CD8-positive, alpha-beta memory T cell (primary cell): ENCODE measurements around the gene ANKRD27. TPM values are rescaled to one million over a fixed set of nuclear protein-coding genes. Genes with fewer than 3 reads are reported as not detected.
"Not testable (repeated sequence)": the region's sequence is repeated elsewhere in the genome, so short reads cannot be mapped to it uniquely, and the experiment has no call there.

Experiments
- CTCF ChIA-PET: fragments of 350-600 bp; sonication (Branson Sonifier 250); formaldehyde crosslinking; loops from one replicate; lab custom pipeline; 2021; ENCODE audit warnings: antibody characterized with exemption; lab: Charles Lee
- POLR2A ChIA-PET: fragments of 350-600 bp; sonication (Branson Sonifier 250); formaldehyde crosslinking; loops from one replicate; lab custom pipeline; 2021; ENCODE audit warnings: antibody characterized with exemption; lab: Charles Lee
- DNase-seq, 5 donors: peaks; one replicate each; pipeline versions ENCODE4 v3.0.0 to v3.0.0-alpha.2; 2020 to 2022; ENCODE audit warnings: mixed read lengths in 1 of 5
- H3K27ac ChIP-seq: one replicate; pipeline ENCODE4 v1.7.0; 2013; ENCODE audit warnings: low read depth, mild to moderate bottlenecking, low read length, moderate library complexity
- H3K27me3 ChIP-seq: 2 replicates; pipeline ENCODE4 v1.7.0; 2013; ENCODE audit warnings: low read length, mild to moderate bottlenecking; ENCODE audit not compliant: insufficient read depth, poor library complexity, severe bottlenecking
- H3K36me3 ChIP-seq: 2 replicates; pipeline ENCODE4 v1.7.0; 2013; ENCODE audit warnings: mild to moderate bottlenecking, low read length, moderate library complexity; ENCODE audit not compliant: insufficient read depth
- H3K4me1 ChIP-seq: 2 replicates; pipeline ENCODE4 v1.7.0; 2013; ENCODE audit warnings: mild to moderate bottlenecking, low read length, moderate library complexity; ENCODE audit not compliant: insufficient read depth
- H3K4me3 ChIP-seq: 2 replicates; pipeline ENCODE4 v1.7.0; 2013; ENCODE audit warnings: mild to moderate bottlenecking, low read length
- H3K9me3 ChIP-seq: 2 replicates; pipeline ENCODE4 v1.7.0; 2013; ENCODE audit warnings: mild to moderate bottlenecking, low read length
- H3K27ac Mint-ChIP-seq, 8 donors: one replicate each; pipeline ENCODE4 v1.8.0; 2020 to 2021; ENCODE audit warnings: mixed read lengths in 8 of 8, mild to moderate bottlenecking in 6 of 8, inconsistent platforms in 3 of 8, moderate library complexity in 3 of 8
- H3K27me3 Mint-ChIP-seq, 2 donors: one replicate each; pipeline ENCODE4 v1.8.0; 2020 to 2021; ENCODE audit warnings: mixed read lengths in 2 of 2, mild to moderate bottlenecking in 1 of 2, moderate library complexity in 1 of 2
- H3K36me3 Mint-ChIP-seq, 3 donors: one replicate each; pipeline ENCODE4 v1.8.0; 2020 to 2021; ENCODE audit warnings: mixed read lengths in 3 of 3, inconsistent platforms in 1 of 3, mild to moderate bottlenecking in 1 of 3
- H3K4me1 Mint-ChIP-seq, 3 donors: one replicate each; pipeline ENCODE4 v1.8.0; 2020 to 2021; ENCODE audit warnings: mixed read lengths in 3 of 3, inconsistent platforms in 1 of 3, mild to moderate bottlenecking in 1 of 3
- H3K4me3 Mint-ChIP-seq, 7 donors: one replicate each; pipeline ENCODE4 v1.8.0; 2020 to 2021; ENCODE audit warnings: mixed read lengths in 7 of 7, mild to moderate bottlenecking in 6 of 7, moderate library complexity in 4 of 7, inconsistent platforms in 2 of 7
- H3K9me3 Mint-ChIP-seq, 5 donors: one replicate each; pipeline ENCODE4 v1.8.0; 2020 to 2022; ENCODE audit warnings: mixed read lengths in 5 of 5, mild to moderate bottlenecking in 3 of 5, moderate library complexity in 2 of 5, inconsistent platforms in 1 of 5
- polyA plus RNA-seq: library from polyadenylated mRNA; unstranded; fragments of 300-500 nt; fragmentation: Illumina TruSeq; gene quantifications from one replicate; pipeline ENCODE4 v1.2.3, GENCODE V29; 2021
- total RNA-seq, 2 experiments: library from RNA; stranded (reverse); gene quantifications; one replicate each; pipeline ENCODE4 v1.2.3, GENCODE V29; 2021

The ANKRD27 gene
- total and polyA plus RNA-seq, 3 experiments from 2014 or later: 31.1 to 42.4 (median 38.0) TPM

- peaks cover 6 to 19% (median 7%) of the 10 kb centered on the region in 3 donors for H3K4me1 Mint-ChIP-seq
- CTCF ChIA-PET: interaction anchor here (0.7 to 1.6 kb wide), 8 partner anchors 12 to 266 kb away, joined by 3 to 5 read pairs (median 4); partner anchors contain the start of genes NUDT19 and PDCD5
- peaks cover 0 to 1% of the 10 kb centered on the region in 2 donors for H3K27me3 Mint-ChIP-seq
Observed at GRCh38 chr19:32599736-32600157, 75.2 kb downstream of the ANKRD27 start.

GRCh38 chr19:32599258-32599657 lies 75.7 kb downstream of the ANKRD27 start:
- H3K27ac ChIP-seq: no peak overlapping the region
- H3K4me1 ChIP-seq: no peaks in the 10 kb centered on the region
- no peak overlapping the region for H3K4me3 ChIP-seq
- Mint-ChIP-seq H3K9me3 (no peaks in the 10 kb centered on the region), H3K27me3 (peaks cover 0 to 1% of the 10 kb centered on the region in 2 donors), H3K4me3 (no peak overlapping the region), H3K36me3 (peaks cover 5 to 83% (median 22%) of the 10 kb centered on the region in 3 donors), H3K4me1 (peaks cover 6 to 19% (median 7%) of the 10 kb centered on the region in 3 donors), H3K27ac (peak overlapping the region in 3 of 8 donors; percentile 5 to 51 (median 42))
- H3K36me3 ChIP-seq: peaks cover 39% of the 10 kb centered on the region
- CTCF ChIA-PET: interaction anchor here (0.8 to 1.6 kb wide), 6 partner anchors 13 to 94 kb away, joined by 3 to 5 read pairs (median 4); partner anchors contain the start of genes NUDT19 and PDCD5
- POLR2A ChIA-PET: interaction anchor here (1.1 kb wide), 1 partner anchor 76 kb away, joined by 3 read pairs; the partner anchor contains the start of genes ANKRD27 and RGS9BP
- no peaks in the 10 kb centered on the region for H3K9me3 ChIP-seq
- H3K27me3 ChIP-seq: no peaks in the 10 kb centered on the region
- no peak for DNase-seq

More at GRCh38 chr19:32599736-32600157, 75.2 kb downstream of the ANKRD27 start:
- Histone ChIP-seq H3K9me3 (no peaks in the 10 kb centered on the region), H3K27me3 (no peaks in the 10 kb centered on the region), H3K27ac (no peak overlapping the region), H3K4me1 (no peaks in the 10 kb centered on the region), H3K36me3 (peaks cover 38% of the 10 kb centered on the region), H3K4me3 (no peak overlapping the region)
- Mint-ChIP-seq H3K27ac (peak overlapping the region in 5 of 8 donors; percentile 5 to 51 (median 42)), H3K4me3 (no peak overlapping the region), H3K36me3 (peaks cover 5 to 82% (median 21%) of the 10 kb centered on the region in 3 donors), H3K9me3 (no peaks in the 10 kb centered on the region)
- peak in 4 of 5 donors; percentile 12 to 55 (median 50) for DNase-seq
- POLR2A ChIA-PET: interaction anchor here (1.1 kb wide), 1 partner anchor 76 kb away, joined by 3 read pairs; the partner anchor contains the start of genes ANKRD27 and RGS9BP

- Mint-ChIP-seq H3K4me3 (no peak overlapping the region), H3K4me1 (peaks cover 6 to 19% (median 7%) of the 10 kb centered on the region in 3 donors), H3K36me3 (peaks cover 8 to 82% (median 25%) of the 10 kb centered on the region in 3 donors), H3K27me3 (peaks cover 0 to 1% of the 10 kb centered on the region in 2 donors), H3K27ac (peak overlapping the region in 2 of 8 donors; percentile 27 to 63), H3K9me3 (no peaks in the 10 kb centered on the region)
- no peaks in the 10 kb centered on the region for H3K4me1 ChIP-seq
- H3K9me3 ChIP-seq: no peaks in the 10 kb centered on the region
- no peak for DNase-seq
- H3K36me3 ChIP-seq: peaks cover 36% of the 10 kb centered on the region
- H3K27me3 ChIP-seq: no peaks in the 10 kb centered on the region
- CTCF ChIA-PET: no interaction called here
- H3K27ac ChIP-seq: no peak overlapping the region
- POLR2A ChIA-PET: interaction anchor here (0.6 kb wide), 1 partner anchor 84 kb away, joined by 3 read pairs; no protein-coding TSS in a partner anchor
- no peak overlapping the region for H3K4me3 ChIP-seq
Observed at GRCh38 chr19:32598022-32598421, 77.0 kb downstream of the ANKRD27 start.

GRCh38 chr19:32595491-32595890 lies 79.5 kb downstream of the ANKRD27 start:
- H3K27me3 Mint-ChIP-seq: peaks cover 0 to 1% of the 10 kb centered on the region in 2 donors
- peak overlapping the region in 1 of 8 donors; percentile 29 for H3K27ac Mint-ChIP-seq
- CTCF ChIA-PET: interaction anchor here (0.8 kb wide), 1 partner anchor 96 kb away, joined by 3 read pairs; the partner anchor contains the start of gene NUDT19
- Histone ChIP-seq H3K4me3 (no peak overlapping the region), H3K27ac (no peak overlapping the region), H3K36me3 (peaks cover 35% of the 10 kb centered on the region), H3K9me3 (no peaks in the 10 kb centered on the region), H3K27me3 (no peaks in the 10 kb centered on the region), H3K4me1 (no peaks in the 10 kb centered on the region)
- POLR2A ChIA-PET: no interaction called here
- H3K36me3 Mint-ChIP-seq: peaks cover 15 to 76% (median 25%) of the 10 kb centered on the region in 3 donors
- DNase-seq: no peak
- H3K4me3 Mint-ChIP-seq: no peak overlapping the region
- H3K9me3 Mint-ChIP-seq: no peaks in the 10 kb centered on the region
- H3K4me1 Mint-ChIP-seq: peaks cover 10 to 19% (median 11%) of the 10 kb centered on the region in 3 donors

- Mint-ChIP-seq H3K4me1 (peaks cover 3 to 10% (median 5%) of the 10 kb centered on the region in 3 donors), H3K27ac (no peak overlapping the region), H3K9me3 (no peaks in the 10 kb centered on the region), H3K4me3 (no peak overlapping the region), H3K27me3 (peaks cover 0 to 1% of the 10 kb centered on the region in 2 donors), H3K36me3 (peaks cover 15 to 73% (median 23%) of the 10 kb centered on the region in 3 donors)
- no peak overlapping the region for H3K4me3 ChIP-seq
- ChIA-PET POLR2A (no interaction called here), CTCF (no interaction called here)
- H3K4me1 ChIP-seq: no peaks in the 10 kb centered on the region
- no peak overlapping the region for H3K27ac ChIP-seq
- DNase-seq: no peak
- no peaks in the 10 kb centered on the region for H3K9me3 ChIP-seq
- peaks cover 35% of the 10 kb centered on the region for H3K36me3 ChIP-seq
- no peaks in the 10 kb centered on the region for H3K27me3 ChIP-seq
Observed at GRCh38 chr19:32594021-32594420, 81.0 kb downstream of the ANKRD27 start.

- H3K27me3 Mint-ChIP-seq, H3K9me3 Mint-ChIP-seq, POLR2A ChIA-PET, H3K27me3 ChIP-seq, H3K4me3 ChIP-seq, H3K27ac ChIP-seq, DNase-seq, H3K9me3 ChIP-seq, CTCF ChIA-PET, H3K27ac Mint-ChIP-seq, H3K4me1 ChIP-seq, H3K4me3 Mint-ChIP-seq: not testable (repeated sequence)
- Mint-ChIP-seq H3K36me3 (peaks cover 7 to 56% (median 10%) of the 10 kb centered on the region in 3 donors), H3K4me1 (peaks cover 24 to 42% (median 33%) of the 10 kb centered on the region in 3 donors)
- peaks cover 11% of the 10 kb centered on the region for H3K36me3 ChIP-seq
Observed at GRCh38 chr19:32587747-32588504, 87.1 kb downstream of the ANKRD27 start.

GRCh38 chr19:32581705-32582179 lies 93.2 kb downstream of the ANKRD27 start:
- peak overlapping the region; percentile 78 to 91 (median 82) for H3K4me3 Mint-ChIP-seq
- no peaks in the 10 kb centered on the region for H3K9me3 Mint-ChIP-seq
- H3K4me3 ChIP-seq: peak overlapping the region; percentile 84
- H3K4me1 ChIP-seq: peaks cover 21% of the 10 kb centered on the region
- H3K36me3 ChIP-seq: peaks cover 11% of the 10 kb centered on the region
- H3K27me3 Mint-ChIP-seq: peaks cover 0 to 1% of the 10 kb centered on the region in 2 donors
- peaks cover 32 to 52% (median 48%) of the 10 kb centered on the region in 3 donors for H3K4me1 Mint-ChIP-seq
- H3K27ac Mint-ChIP-seq: peak overlapping the region; percentile 41 to 88 (median 78)
- POLR2A ChIA-PET: interaction anchor here (0.8 kb wide), 1 partner anchor 176 kb away, joined by 3 read pairs; the partner anchor contains the start of gene DPY19L3
- no peaks in the 10 kb centered on the region for H3K9me3 ChIP-seq
- H3K36me3 Mint-ChIP-seq: peaks cover 0 to 33% (median 2%) of the 10 kb centered on the region in 3 donors
- H3K27me3 ChIP-seq: no peaks in the 10 kb centered on the region
- DNase-seq: no peak
- peak overlapping the region; percentile 71 for H3K27ac ChIP-seq
- CTCF ChIA-PET: interaction anchor here (1.5 kb wide), 1 partner anchor 18 kb away, joined by 4 read pairs; no protein-coding TSS in a partner anchor
